UCSD-AML1 (cell line): ENCODE measurements around the gene RGPD8.
"Not testable (repeated sequence)": the region's sequence is repeated elsewhere in the genome, so short reads cannot be mapped to it uniquely, and the experiment has no call there.

ENCODE experiments used
- DNase-seq: peaks from one replicate; lab custom pipeline; 2025; ENCODE audit not compliant: unreplicated experiment; lab: John Stamatoyannopoulos, UW

RGPD8 gene

GRCh38 chr2:112435716-112436431 is 2.4 kb upstream of the RGPD8 start:
- DNase-seq = not testable (repeated sequence)

GRCh38 chr2:112434890-112435715 is 1.7 kb upstream of the RGPD8 start:
- DNase-seq = not testable (repeated sequence)

GRCh38 chr2:112433932-112434730 is 686 bp upstream of the RGPD8 start:
- no peak for DNase-seq

GRCh38 chr2:112432735-112433479 is 538 bp downstream of the RGPD8 start:
- DNase-seq = not testable (repeated sequence)

GRCh38 chr2:112432390-112432734 is 1.1 kb downstream of the RGPD8 start:
- not testable (repeated sequence) for DNase-seq

- DNase-seq = not testable (repeated sequence)
Measured at GRCh38 chr2:112431587-112432295, 1.7 kb downstream of the RGPD8 start.

GRCh38 chr2:112424553-112424952 is 8.9 kb downstream of the RGPD8 start:
- not testable (repeated sequence) for DNase-seq

GRCh38 chr2:112416860-112417259 is 16.6 kb downstream of the RGPD8 start:
- not testable (repeated sequence) for DNase-seq

- DNase-seq = not testable (repeated sequence)
Measured at GRCh38 chr2:112360055-112360454, 73.4 kb downstream of the RGPD8 start.

GRCh38 chr2:112354335-112354734 is 79.1 kb downstream of the RGPD8 start:
- DNase-seq = not testable (repeated sequence)

GRCh38 chr2:112352809-112353603 is 80.4 kb downstream of the RGPD8 start:
- not testable (repeated sequence) for DNase-seq

- DNase-seq = not testable (repeated sequence)
Measured at GRCh38 chr2:112352292-112352691, 81.2 kb downstream of the RGPD8 start.

GRCh38 chr2:112345030-112346027 is 88.1 kb downstream of the RGPD8 start:
- no peak for DNase-seq

- DNase-seq = no peak
Measured at GRCh38 chr2:112343827-112344585, 89.4 kb downstream of the RGPD8 start.

- DNase-seq = no peak
Measured at GRCh38 chr2:112342067-112342550, 91.3 kb downstream of the RGPD8 start.

- DNase-seq = no peak
Measured at GRCh38 chr2:112340475-112341267, 92.8 kb downstream of the RGPD8 start.
